HG02623 (cell line): ENCODE data around the gene CYTH1.

Experiments used
- ATAC-seq: cut with Tn5 transposase; IDR thresholded peaks from one replicate; pipeline ENCODE4 v1.9.1; 2021; ENCODE audit warnings: moderate library complexity; ENCODE audit not compliant: unreplicated experiment

The CYTH1 gene

DNA sequence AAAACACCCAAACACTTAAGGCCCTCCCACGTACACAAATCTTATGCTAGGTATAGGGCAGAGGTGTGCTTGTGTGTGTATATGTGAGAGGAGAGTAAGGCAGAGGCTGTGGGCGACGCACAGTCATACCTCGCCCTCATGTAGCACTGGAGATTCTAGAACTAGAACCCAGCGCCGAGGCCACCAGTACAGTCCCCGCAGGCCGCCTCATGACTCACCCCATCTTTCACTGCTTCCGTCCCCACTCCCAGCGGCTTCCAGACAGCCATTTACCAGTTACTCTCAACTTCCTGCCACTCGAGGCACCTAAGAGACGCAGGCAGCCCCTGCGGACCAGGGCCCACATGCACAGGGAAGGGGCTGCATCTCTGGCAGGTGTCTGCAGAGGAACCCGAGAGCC, 23.2 kb upstream of the CYTH1 start:
- ATAC-seq: no peak

DNA sequence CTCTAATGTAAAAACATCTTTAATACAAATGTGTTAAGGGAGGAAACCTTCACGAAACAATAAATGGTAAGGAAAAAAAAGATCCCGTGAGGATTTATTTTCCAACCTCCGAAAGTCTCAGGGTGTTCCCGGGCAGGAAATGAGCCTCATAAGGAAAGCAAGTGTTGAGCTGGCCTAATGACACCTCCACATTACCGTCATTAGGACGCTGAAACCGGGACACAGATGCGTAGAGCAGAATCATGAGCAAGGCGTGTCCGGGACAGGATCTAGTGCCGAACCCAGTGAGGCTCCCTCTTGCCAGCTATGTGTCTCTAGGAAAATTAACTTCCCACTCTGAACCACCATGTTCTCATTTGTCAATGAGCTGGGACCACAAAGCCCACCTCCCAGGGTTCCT, 22.7 kb upstream of the CYTH1 start:
- no peak for ATAC-seq

GRCh38 chr17:78803186-78803845, 21.2 kb upstream of the CYTH1 start:
- ATAC-seq: no peak

DNA sequence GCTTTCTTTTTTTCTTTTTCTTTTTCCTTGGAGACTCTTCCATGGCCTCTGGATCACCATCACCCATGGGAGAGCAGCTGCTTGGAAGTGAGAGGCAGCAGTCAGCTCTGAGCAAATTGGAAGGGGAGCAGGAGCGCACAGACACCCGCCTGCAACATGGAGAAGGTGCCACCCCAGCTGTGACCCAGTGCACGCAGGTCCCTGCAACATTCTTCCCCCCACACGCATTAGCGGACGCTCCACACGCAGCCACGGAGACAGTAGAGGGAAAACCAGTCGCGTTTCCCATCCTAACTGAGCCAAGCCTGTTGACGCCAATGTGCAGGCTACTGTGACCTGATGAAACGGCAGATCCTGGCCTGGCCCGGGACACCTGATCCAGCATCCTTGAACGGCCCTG, 20.4 kb upstream of the CYTH1 start:
- ATAC-seq: no peak

- no peak for ATAC-seq
Observed at GRCh38 chr17:78802008-78802407, 19.9 kb upstream of the CYTH1 start.

GRCh38 chr17:78800132-78800931, 18.3 kb upstream of the CYTH1 start:
- ATAC-seq: no peak

DNA sequence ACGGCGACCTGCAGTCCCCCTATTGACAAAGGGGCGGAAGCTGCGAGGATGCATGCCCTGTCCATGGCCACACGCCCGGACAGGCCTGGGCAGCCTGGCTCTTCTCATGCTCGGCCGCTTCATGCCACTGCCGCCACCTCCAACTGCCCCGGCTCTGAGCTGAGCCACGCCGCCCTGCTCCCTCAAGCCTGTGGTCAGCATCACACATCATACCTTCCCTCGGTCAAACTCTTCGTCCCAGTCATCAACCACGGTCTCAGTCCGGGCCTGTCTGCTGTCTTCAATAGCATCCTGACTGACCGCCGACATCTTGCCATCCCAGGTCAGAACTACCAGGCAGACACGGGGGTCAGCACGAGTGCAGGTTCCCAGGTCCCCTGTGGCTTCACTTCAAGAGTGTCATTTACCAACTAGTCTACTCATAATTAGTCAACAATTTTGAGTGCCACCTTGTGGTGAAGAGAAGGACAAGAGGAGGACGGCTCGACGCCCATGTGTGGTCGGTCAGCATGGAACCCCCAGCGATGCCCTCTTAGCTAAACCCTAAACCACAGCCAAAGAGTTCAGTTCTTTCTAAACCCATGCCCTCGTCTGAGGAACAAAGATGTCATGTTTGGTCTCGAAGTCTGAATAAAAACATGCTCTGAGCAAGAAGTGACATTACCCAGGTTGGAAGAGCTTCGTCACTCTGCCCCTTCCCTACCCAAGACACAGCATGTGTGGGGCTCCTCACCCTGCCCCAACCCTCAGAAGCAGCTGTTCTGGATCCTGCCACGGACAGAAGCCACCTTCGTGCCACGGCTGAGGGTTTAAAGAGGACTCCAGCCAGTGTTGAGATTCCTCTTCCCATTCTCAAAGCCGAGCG, 16.9 kb upstream of the CYTH1 start:
- no peak for ATAC-seq

GRCh38 chr17:78797691-78798585, 15.9 kb upstream of the CYTH1 start:
- no peak for ATAC-seq

- ATAC-seq: no peak
Observed at GRCh38 chr17:78797213-78797612, 15.1 kb upstream of the CYTH1 start.

DNA sequence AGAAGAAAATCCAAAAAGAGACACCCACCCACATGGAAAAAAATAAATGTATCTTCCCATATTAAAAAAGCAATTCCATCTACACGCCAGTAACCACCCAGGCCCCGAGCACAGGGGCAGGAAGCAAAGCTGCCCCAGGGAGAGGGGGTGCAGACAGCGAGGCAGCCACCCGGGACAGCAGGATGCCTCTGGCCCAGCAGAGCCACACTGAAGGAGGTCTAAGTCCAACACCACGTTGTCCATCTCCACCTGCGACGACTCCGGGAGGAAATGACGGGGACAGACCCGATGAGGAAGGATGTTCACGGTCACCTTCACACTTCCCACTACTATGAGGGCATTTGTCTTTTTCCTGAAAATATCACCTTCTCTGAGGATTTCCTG, 14.4 kb upstream of the CYTH1 start:
- ATAC-seq: no peak

DNA sequence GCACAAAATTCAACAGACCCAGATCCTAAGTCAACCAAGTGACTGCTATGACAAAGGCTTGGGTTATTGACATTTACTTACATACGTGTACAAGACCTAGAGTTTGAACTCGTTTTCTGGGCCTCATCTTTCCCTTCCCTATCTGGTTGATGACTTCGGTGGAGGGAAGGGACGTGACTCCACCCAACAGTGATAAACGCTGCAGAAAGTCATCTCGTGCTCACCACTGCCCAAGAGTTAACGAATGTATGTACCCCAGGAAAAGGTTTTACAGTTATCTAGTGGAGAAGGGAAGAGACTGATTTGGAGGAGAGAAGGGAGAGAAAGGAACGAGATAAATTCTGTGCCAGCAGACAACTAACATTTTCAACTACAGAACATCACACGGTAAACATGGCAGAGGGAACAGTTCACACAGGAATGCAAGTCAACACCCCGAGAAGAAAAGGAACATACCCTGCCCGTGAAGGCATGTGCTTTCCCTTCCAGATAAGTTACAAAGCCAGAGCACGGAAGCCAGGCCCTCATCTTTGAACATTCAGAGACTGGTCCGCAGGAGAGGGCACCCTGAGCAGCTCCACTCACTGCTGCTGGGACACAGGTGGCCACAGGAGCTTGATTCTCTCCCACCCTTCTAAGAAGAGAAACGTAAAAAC, 13.9 kb upstream of the CYTH1 start:
- no peak for ATAC-seq

DNA sequence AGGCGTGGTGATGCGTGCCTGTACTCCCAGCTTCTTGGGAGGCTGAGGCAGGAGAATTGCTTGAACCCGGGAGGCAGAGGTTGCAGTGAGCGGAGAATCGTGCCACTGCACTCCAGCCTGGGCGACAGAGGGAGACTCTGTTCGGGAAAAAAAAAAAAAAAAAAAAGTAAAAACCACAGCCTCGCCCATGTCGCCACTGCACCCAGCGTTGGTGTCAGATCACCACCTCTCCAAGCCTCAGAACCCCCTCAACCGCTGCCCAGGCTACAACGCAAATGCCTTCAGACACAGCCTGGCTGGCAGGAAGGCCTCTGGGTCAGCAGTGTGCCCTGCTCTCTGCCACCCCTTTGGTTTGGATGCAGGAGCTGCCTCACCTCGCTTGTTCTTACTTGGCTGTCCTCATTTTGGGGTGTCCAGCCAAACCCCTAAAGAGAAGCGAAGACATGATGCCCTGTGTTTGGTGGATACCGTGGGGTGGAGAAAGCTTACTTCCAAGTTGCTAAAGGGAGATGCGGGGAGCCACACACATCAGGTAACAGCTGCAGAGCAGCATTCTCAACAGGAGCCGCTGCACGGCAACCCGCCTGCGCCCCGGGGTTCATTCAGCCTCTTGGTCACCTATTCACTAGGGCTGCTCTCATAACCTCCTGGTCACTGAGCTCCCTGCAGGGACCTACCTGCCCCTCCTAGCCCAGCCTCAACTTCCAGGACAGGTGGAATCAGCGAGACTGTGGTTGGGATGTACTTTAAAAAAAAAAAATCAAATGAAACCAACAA, 13.0 kb upstream of the CYTH1 start:
- ATAC-seq: no peak

DNA sequence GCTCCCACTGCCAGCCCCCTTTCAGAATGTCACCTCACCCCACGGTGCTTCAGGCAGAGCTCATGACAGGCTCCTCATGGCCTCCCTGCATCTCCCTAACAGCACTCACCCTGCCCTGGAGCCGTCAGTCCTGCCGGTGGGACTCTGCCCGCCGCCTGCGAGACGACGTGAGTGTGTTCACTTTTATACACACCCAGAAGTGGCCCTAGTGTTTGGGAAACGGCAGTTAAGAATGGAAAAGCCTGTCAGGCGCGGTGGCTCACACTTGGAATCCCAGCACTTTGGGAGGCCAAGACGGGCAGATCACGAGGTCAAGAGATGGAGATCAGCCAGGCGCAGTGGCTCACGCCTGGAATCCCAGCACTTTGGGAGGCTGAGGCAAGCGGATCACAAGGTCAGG, 12.3 kb upstream of the CYTH1 start:
- no peak for ATAC-seq

GRCh38 chr17:78793968-78794367, 11.9 kb upstream of the CYTH1 start:
- no peak for ATAC-seq

DNA sequence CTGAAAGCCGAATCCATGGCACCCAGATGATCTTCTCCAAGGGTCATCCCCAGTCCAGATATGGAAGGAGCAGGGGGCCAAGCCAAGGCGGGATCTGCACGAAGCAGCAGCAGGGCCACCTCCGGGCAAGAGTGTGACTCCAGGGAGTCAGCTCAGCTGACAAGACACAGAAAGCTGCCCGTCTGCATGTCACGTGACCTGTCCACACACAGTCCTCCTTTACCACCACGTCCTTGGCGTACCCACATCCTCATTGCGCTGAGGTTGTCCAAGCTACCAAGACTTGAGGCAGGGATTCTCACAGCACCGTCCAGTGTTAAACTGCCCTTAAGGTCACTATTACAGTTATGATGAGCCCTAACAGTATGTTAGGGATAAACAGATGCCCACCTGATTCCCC, 11.3 kb upstream of the CYTH1 start:
- no peak for ATAC-seq

- no peak for ATAC-seq
Observed at GRCh38 chr17:78791840-78792709, 10.0 kb upstream of the CYTH1 start.

DNA sequence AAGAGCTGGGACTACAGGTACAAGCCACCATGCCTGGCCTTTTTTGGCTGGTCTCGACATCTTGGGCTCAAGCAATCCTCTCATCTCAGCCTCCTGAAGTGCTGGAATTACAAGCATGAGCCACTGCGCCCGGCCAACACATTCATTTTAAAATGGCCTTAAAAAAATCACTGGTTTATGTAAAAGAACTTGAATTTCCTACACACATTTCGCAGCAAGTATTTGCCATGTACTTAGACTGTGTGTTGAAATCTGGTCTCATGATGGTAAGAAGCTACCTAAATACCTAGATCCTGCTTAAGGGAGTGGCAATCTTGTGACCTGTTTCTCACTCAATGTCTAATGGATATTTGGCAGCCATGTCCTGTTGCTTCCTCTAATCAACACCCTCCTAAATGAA, 8.5 kb upstream of the CYTH1 start:
- ATAC-seq: no peak

- ATAC-seq: no peak
Observed at GRCh38 chr17:78789663-78790181, 7.6 kb upstream of the CYTH1 start.
